ENCODE measurements around the gene DPF3. TPM values are rescaled to one million over a fixed set of nuclear protein-coding genes. Genes with fewer than 3 reads are reported as not detected.

Gene DPF3
- total and polyA plus RNA-seq, 4 donors, result 0.17 to 3.9 (median 0.52) TPM

- no peak overlapping the region for H3K27ac ChIP-seq (ENCODE audit: low read depth in 1 of 2, low read length in 1 of 2)
- ATAC-seq (ENCODE audit: insufficient read depth, low FRiP score) (no peak), DNase-seq (no peak)
- WGBS, 2 donors, result 69 to 83% methylated on average over 4 of the region's 4 CpGs
- no peak overlapping the region for H3K4me3 ChIP-seq
- H3K9me3 ChIP-seq (ENCODE audit: control insufficient read depth in 4 of 4, insufficient read depth in 3 of 4, low read length in 3 of 4), result no peaks in the 10 kb centered on the region
- H3K27me3 ChIP-seq (ENCODE audit: control insufficient read depth in 3 of 3, insufficient read depth in 3 of 3, low read length in 2 of 3), result no peaks in the 10 kb centered on the region
- peaks cover 0 to 12% (median 0%) of the 10 kb centered on the region in 5 donors for H3K4me1 ChIP-seq (ENCODE audit: control insufficient read depth in 5 of 5, insufficient read depth in 5 of 5, low read length in 5 of 5)
- H3K9ac ChIP-seq (ENCODE audit: insufficient read depth in 1 of 2, low read length in 2 of 2), result no peak overlapping the region
- no peaks in the 10 kb centered on the region for H3K36me3 ChIP-seq (ENCODE audit: control insufficient read depth in 4 of 4, insufficient read depth in 4 of 4, low read length in 4 of 4)
- no peak for TF ChIP-seq CTCF (IDR thresholded peaks at IDR 0.05; ENCODE audit: control extremely low read depth, extremely low read depth)
Measured at GRCh38 chr14:72603639-72604038, 290.3 kb downstream of the DPF3 start.

- TF ChIP-seq CTCF (IDR thresholded peaks at IDR 0.05; ENCODE audit: control extremely low read depth, extremely low read depth), result no peak
- no peaks in the 10 kb centered on the region for H3K9me3 ChIP-seq (ENCODE audit: control insufficient read depth in 4 of 4, insufficient read depth in 3 of 4, low read length in 3 of 4)
- WGBS, 2 donors, result 60 to 64% methylated on average over 9 of the region's 9 CpGs
- H3K27ac ChIP-seq (ENCODE audit: low read depth in 1 of 2, low read length in 1 of 2), result no peak overlapping the region
- DNase-seq (peak; percentile 46 to 74 (median 53)), ATAC-seq (ENCODE audit: insufficient read depth, low FRiP score) (no peak)
- H3K4me1 ChIP-seq (ENCODE audit: control insufficient read depth in 5 of 5, insufficient read depth in 5 of 5, low read length in 5 of 5), result peaks cover 0 to 12% (median 0%) of the 10 kb centered on the region in 5 donors
- H3K36me3 ChIP-seq (ENCODE audit: control insufficient read depth in 4 of 4, insufficient read depth in 4 of 4, low read length in 4 of 4), result no peaks in the 10 kb centered on the region
- peaks cover 0 to 4% (median 0%) of the 10 kb centered on the region in 3 donors for H3K27me3 ChIP-seq (ENCODE audit: control insufficient read depth in 3 of 3, insufficient read depth in 3 of 3, low read length in 2 of 3)
- H3K4me3 ChIP-seq, result no peak overlapping the region
- H3K9ac ChIP-seq (ENCODE audit: insufficient read depth in 1 of 2, low read length in 2 of 2), result no peak overlapping the region
Measured at GRCh38 chr14:72600551-72601330, 293.2 kb downstream of the DPF3 start.

DNA sequence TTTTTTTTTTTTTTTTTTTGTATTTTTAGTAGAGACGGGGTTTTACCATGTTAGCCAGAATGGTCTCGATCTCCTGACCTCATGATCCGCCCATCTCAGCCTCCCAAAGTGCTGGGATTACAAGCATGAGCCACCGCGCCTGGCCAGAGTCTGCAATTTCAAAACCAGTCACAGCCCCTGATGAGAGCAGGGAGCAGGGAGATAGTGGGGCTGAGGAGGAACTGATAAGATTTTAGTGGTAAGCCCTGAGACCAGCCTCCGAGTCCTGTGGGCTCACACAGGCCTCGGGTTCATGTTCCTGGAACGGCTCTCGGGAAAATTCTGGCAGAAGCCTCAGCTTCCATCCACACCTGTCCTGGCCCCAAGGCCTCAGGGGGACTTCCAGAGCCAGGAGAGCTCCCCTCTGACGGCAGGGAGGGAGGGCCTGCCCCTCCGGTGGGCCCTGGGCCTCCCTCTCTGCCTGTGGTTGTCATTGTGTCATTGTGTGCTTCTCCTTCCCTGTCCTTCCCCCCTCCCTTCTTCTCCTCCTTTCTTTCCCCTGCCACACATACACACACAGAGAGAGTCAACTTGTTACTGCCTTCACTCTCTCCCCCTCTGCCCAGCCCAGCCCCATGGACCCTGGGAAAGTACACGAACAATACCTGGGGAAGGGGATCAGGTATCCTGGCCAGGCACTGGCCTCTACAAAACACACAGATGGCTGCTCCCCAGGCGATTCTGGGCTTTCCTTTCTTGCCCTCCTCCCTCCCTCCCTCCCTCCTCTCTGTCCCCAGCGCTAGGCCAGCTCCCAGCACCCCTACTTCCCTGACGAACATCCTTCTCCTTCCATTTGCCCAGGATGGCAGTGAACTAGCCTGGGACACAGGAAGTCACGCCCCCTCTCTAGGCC lies 294.1 kb downstream of the DPF3 start:
- no peak overlapping the region for H3K9ac ChIP-seq (ENCODE audit: insufficient read depth in 1 of 2, low read length in 2 of 2)
- no peaks in the 10 kb centered on the region for H3K36me3 ChIP-seq (ENCODE audit: control insufficient read depth in 4 of 4, insufficient read depth in 4 of 4, low read length in 4 of 4)
- H3K27me3 ChIP-seq (ENCODE audit: control insufficient read depth in 3 of 3, insufficient read depth in 3 of 3, low read length in 2 of 3), result peaks cover 0 to 4% (median 0%) of the 10 kb centered on the region in 3 donors
- peaks cover 0 to 12% (median 0%) of the 10 kb centered on the region in 5 donors for H3K4me1 ChIP-seq (ENCODE audit: control insufficient read depth in 5 of 5, insufficient read depth in 5 of 5, low read length in 5 of 5)
- no peak overlapping the region for H3K27ac ChIP-seq (ENCODE audit: low read depth in 1 of 2, low read length in 1 of 2)
- DNase-seq, result no peak
- no peak for TF ChIP-seq CTCF (IDR thresholded peaks at IDR 0.05; ENCODE audit: control extremely low read depth, extremely low read depth)
- H3K4me3 ChIP-seq, result no peak overlapping the region
- ATAC-seq (ENCODE audit: insufficient read depth, low FRiP score), result no peak
- 71 to 76% methylated on average over 16 of the region's 16 CpGs for WGBS, 2 donors
- H3K9me3 ChIP-seq (ENCODE audit: control insufficient read depth in 4 of 4, insufficient read depth in 3 of 4, low read length in 3 of 4), result no peaks in the 10 kb centered on the region

All from lung (tissue), 12 donors.